Stimulated activated CD8-positive, alpha-beta memory T cell treated with anti-CD3 and anti-CD28 coated beads, Interleukin-4, amount 100 ng/mL, for 4 hours (primary cell): Measurements from ENCODE around the gene SH3TC1.

Experiments used
- DNase-seq, 2 donors: peaks; one replicate each; pipeline ENCODE4 v3.0.0-alpha.2; 2020; ENCODE audit warnings: low read depth in 2 of 2, low spot score in 1 of 2

SH3TC1 gene

GRCh38 chr4:8198206-8198905 lies 734 bp upstream of the SH3TC1 start:
- DNase-seq, result no peak

GRCh38 chr4:8199594-8200301 lies 658 bp downstream of the SH3TC1 start:
- no peak for DNase-seq

- DNase-seq, result no peak
These were observed 1.3 kb downstream of the SH3TC1 start for GRCh38 chr4:8200302-8200975.

- DNase-seq, result no peak
These were observed 2.3 kb downstream of the SH3TC1 start for GRCh38 chr4:8201321-8201781.

- DNase-seq, result no peak
These were observed 3.3 kb downstream of the SH3TC1 start for GRCh38 chr4:8202108-8203051.

GRCh38 chr4:8203052-8203401 lies 3.9 kb downstream of the SH3TC1 start:
- DNase-seq, result no peak

GRCh38 chr4:8203817-8204216 lies 4.7 kb downstream of the SH3TC1 start:
- DNase-seq, result no peak

- DNase-seq, result no peak
These were observed 5.6 kb downstream of the SH3TC1 start for GRCh38 chr4:8204576-8205227.

GRCh38 chr4:8205241-8205707 lies 6.2 kb downstream of the SH3TC1 start:
- no peak for DNase-seq

- no peak for DNase-seq
These were observed 6.9 kb downstream of the SH3TC1 start for GRCh38 chr4:8205749-8206611.

- no peak for DNase-seq
These were observed 8.2 kb downstream of the SH3TC1 start for GRCh38 chr4:8207314-8207713.

- DNase-seq, result no peak
These were observed 9.5 kb downstream of the SH3TC1 start for GRCh38 chr4:8208565-8208964.

- no peak for DNase-seq
These were observed 10.2 kb downstream of the SH3TC1 start for GRCh38 chr4:8209181-8209874.

GRCh38 chr4:8210010-8210409 lies 10.9 kb downstream of the SH3TC1 start:
- no peak for DNase-seq

- no peak for DNase-seq
These were observed 11.5 kb downstream of the SH3TC1 start for GRCh38 chr4:8210616-8211015.

GRCh38 chr4:8211251-8211650 lies 12.2 kb downstream of the SH3TC1 start:
- DNase-seq, result no peak

- DNase-seq, result no peak
These were observed 12.9 kb downstream of the SH3TC1 start for GRCh38 chr4:8211737-8212581.

GRCh38 chr4:8212622-8213021 lies 13.5 kb downstream of the SH3TC1 start:
- DNase-seq, result no peak
